GM21723 (cell line): Measurements from ENCODE around the gene SMARCA2.

ENCODE experiments used
- ATAC-seq: cut with Tn5 transposase; IDR thresholded peaks from one replicate; pipeline ENCODE4 v1.9.1; 2021; ENCODE audit warnings: mild to moderate bottlenecking, moderate library complexity; ENCODE audit not compliant: unreplicated experiment

SMARCA2 gene

DNA sequence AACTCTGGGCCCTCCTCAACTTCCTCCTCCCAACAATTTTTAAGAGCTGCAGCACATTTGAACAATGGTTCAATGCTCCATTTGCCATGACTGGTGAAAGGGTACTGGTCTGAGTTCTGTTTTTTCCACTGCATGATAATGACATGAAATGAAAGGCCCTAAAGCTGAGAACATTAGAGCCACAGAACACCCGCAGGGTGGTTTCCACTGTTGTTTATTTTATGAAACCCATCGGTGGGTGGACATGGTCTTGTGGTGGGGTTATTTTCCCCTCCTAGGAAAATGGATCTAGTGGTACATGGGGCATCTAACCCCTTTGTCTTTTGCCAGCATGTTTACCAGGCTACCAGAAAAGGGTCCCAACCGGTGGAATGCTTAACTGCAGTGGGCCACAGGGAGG is 71.8 kb downstream of the SMARCA2 start:
- ATAC-seq, result peak; percentile 59

- peak; percentile 87 for ATAC-seq
Observed at GRCh38 chr9:2087500-2088313, 72.6 kb downstream of the SMARCA2 start.

- no peak for ATAC-seq
Observed at GRCh38 chr9:2093920-2094597, 78.9 kb downstream of the SMARCA2 start.

- no peak for ATAC-seq
Observed at GRCh38 chr9:2096376-2096970, 81.3 kb downstream of the SMARCA2 start.

- ATAC-seq, result no peak
Observed at GRCh38 chr9:2106666-2107065, 91.5 kb downstream of the SMARCA2 start.

GRCh38 chr9:2107906-2108451 is 92.8 kb downstream of the SMARCA2 start:
- ATAC-seq, result no peak

DNA sequence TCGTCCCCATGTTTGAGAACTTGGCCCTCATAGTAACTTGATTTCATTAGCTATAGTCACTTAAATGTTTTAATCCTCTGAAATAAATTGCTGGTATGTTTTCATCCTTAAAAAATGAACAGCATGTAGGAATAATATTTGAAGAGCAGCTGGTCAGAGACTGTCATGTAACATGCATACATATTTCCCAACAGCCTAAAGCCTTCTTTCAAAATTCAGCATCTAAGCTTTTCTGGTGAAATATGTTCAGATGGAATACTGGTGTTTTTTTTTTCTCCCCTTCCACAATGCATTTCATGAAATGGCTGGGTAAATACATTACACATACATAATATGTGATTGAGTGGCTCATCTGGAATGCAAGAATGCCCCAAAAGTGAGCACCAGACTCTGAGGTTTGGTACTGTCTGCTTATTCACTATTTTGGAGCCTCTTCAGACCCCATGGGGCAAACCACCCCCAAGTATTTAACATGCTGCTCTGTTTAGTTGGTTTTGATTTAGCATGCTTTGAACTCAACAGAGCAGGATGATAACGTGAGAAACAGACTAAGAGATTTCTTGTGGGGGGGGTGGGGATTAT is 94.0 kb downstream of the SMARCA2 start:
- ATAC-seq, result no peak

GRCh38 chr9:2110036-2110435 is 94.9 kb downstream of the SMARCA2 start:
- ATAC-seq, result no peak

GRCh38 chr9:2116073-2116472 is 100.9 kb downstream of the SMARCA2 start:
- ATAC-seq, result no peak

- no peak for ATAC-seq
Observed at GRCh38 chr9:2117527-2117926, 102.4 kb downstream of the SMARCA2 start.

- ATAC-seq, result no peak
Observed at GRCh38 chr9:2119566-2119965, 104.4 kb downstream of the SMARCA2 start.

DNA sequence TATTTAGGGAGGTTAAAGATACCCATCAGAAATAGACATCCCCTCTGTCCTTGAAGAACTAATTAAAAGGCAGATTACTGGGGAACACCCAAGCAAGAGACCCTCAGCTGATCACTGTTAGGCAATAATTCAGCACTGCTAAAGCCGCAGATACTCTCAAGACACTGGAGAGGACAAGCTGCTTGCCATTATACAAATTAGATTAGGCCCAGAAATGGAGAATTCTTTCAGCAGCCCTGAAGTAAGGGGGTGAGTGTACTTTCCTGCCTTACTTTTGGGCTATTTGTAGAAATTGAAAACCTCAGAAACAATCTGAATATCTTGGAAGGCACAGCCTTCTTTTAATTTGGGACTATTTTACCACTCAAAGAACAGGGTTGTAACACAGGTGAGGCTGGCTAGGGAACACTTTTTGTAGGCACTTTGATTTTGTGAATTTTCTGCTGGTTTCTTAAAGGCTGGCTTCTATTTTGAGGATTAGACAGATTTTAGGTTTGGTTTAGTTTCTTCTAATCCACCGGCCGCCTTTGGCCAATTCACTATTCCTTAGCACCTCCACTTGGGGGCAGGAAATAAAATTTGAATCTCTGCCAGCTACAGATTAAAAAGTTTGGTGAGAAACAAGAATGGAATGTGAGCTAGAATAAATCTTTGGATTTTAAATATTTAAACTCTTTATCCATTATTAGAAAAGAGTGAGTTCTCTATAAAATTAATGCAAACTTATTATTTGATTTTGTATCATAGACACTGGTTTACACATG is 106.0 kb downstream of the SMARCA2 start:
- ATAC-seq, result no peak

- ATAC-seq, result no peak
Observed at GRCh38 chr9:2122299-2122698, 107.2 kb downstream of the SMARCA2 start.

GRCh38 chr9:2125906-2126305 is 110.8 kb downstream of the SMARCA2 start:
- ATAC-seq, result peak; percentile 97

GRCh38 chr9:2126331-2126803 is 111.2 kb downstream of the SMARCA2 start:
- ATAC-seq, result no peak

DNA sequence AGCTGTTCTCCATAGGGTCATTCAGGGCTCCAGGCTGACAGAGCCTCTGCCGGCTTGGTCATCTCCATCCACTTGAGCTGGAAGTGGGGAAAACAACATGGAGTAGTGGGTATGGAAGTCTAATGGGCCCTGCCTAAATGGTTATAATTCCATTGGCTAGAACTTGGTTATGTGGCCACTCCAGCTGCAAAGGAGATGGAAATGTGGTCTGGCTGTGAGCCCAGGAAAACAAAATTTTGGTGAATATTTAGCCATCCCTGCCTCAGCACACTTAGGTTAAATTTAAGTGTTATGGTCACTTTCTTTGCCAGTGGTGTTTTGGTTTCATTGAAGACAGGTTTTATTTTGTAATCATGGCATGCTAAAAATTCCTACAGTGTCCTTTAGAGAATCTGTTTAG is 112.3 kb downstream of the SMARCA2 start:
- no peak for ATAC-seq

- ATAC-seq, result no peak
Observed at GRCh38 chr9:2128141-2128540, 113.0 kb downstream of the SMARCA2 start.

DNA sequence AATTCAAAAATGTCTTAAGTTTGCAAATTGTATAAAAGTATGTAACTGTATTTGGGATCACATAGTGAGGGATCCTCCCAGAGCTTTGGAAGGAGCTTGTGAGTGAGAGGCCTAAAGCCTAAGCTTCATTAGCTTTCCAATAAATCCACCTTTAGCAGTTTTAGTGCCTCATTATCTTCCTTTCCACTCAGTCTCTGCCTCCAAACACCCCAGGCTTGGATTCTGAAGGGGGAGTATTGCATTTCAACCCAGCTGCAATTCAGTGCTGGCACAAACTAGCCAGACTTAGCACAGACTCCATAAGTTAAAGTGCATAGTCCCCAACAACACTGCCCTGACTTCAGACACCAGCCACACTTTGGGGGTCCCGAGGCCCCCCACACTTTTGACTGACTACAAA is 113.5 kb downstream of the SMARCA2 start:
- no peak for ATAC-seq

GRCh38 chr9:2130941-2131340 is 115.8 kb downstream of the SMARCA2 start:
- no peak for ATAC-seq

GRCh38 chr9:2132484-2133082 is 117.4 kb downstream of the SMARCA2 start:
- ATAC-seq, result no peak
